IMR-90 (cell line): ENCODE measurements around the gene PRXL2B. TPM values are rescaled to one million over a fixed set of nuclear protein-coding genes. Genes with fewer than 3 reads are reported as not detected.

Experiments
- ATAC-seq: fragments of 200-7000 bp; cut with Tn5 transposase; 2 replicates; pipeline ENCODE4 v1.9.1; 2020; ENCODE audit warnings: low read depth, mild to moderate bottlenecking, moderate library complexity
- BruUV-seq: library from RNA; stranded (reverse); fragments of 400-500 nt; replicated peaks from 2 replicates; lab custom pipeline; 2021; lab: Mats Ljungman, UMichigan
- CTCF ChIA-PET: fragments of 300-600 bp; formaldehyde crosslinking; extraction: SDS; loops from one replicate; lab custom pipeline; 2021; ENCODE audit warnings: antibody characterized with exemption; lab: Yijun Ruan, JAX
- POLR2A ChIA-PET: fragments of 300-600 bp; sonication (Branson Sonifier 250); formaldehyde crosslinking; loops from one replicate; lab custom pipeline; 2022; ENCODE audit warnings: antibody characterized with exemption; ENCODE audit not compliant: unreplicated experiment; lab: Charles Lee
- DNase-seq: peaks from one replicate; pipeline ENCODE4 v3.0.0; 2013
- H2AFZ ChIP-seq: replicated peaks from 2 replicates; pipeline ENCODE3; 2013; ENCODE audit warnings: low read length, mild to moderate bottlenecking; ENCODE audit not compliant: poor library complexity
- H2AK5ac ChIP-seq: 2 replicates; pipeline ENCODE4 v1.6.1; 2013; ENCODE audit warnings: low read depth, low read length, inconsistent platforms
- H2AK9ac ChIP-seq: replicated peaks from 2 replicates; pipeline ENCODE3; 2013; ENCODE audit warnings: mild to moderate bottlenecking, low read depth, low read length, moderate library complexity; ENCODE audit not compliant: poor library complexity
- H2BK120ac ChIP-seq: 2 replicates; pipeline ENCODE4 v1.6.1; 2013; ENCODE audit warnings: low read depth, low read length, inconsistent platforms
- H2BK15ac ChIP-seq: 3 replicates; pipeline ENCODE4 v1.6.1; 2013; ENCODE audit warnings: low read depth, low read length, inconsistent platforms
- H2BK20ac ChIP-seq: 2 replicates; pipeline ENCODE4 v1.6.1; 2013; ENCODE audit warnings: low read depth, mild to moderate bottlenecking, inconsistent platforms, low read length, moderate library complexity
- H2BK5ac ChIP-seq: 2 replicates; pipeline ENCODE4 v1.6.1; 2013; ENCODE audit warnings: mild to moderate bottlenecking, low read depth, low read length, inconsistent platforms; ENCODE audit not compliant: poor library complexity, severe bottlenecking
- H3K14ac ChIP-seq: replicated peaks from 2 replicates; pipeline ENCODE4 v1.6.1; 2013; ENCODE audit warnings: low read depth, low read length, inconsistent platforms
- H3K18ac ChIP-seq: 2 replicates; pipeline ENCODE4 v1.6.1; 2013; ENCODE audit warnings: low read depth, low read length, control low read depth
- H3K23ac ChIP-seq: 2 replicates; pipeline ENCODE4 v1.6.1; 2013; ENCODE audit warnings: low read depth, low read length, inconsistent platforms
- H3K27ac ChIP-seq: 2 replicates; pipeline ENCODE4 v1.5.1; 2013; ENCODE audit warnings: mild to moderate bottlenecking, control low read depth, low read length; ENCODE audit not compliant: insufficient read depth
- H3K27me3 ChIP-seq: 2 replicates; pipeline ENCODE4 v1.6.1; 2013; ENCODE audit warnings: low read length; ENCODE audit not compliant: control insufficient read depth, insufficient read depth
- H3K36me3 ChIP-seq: 2 replicates; pipeline ENCODE4 v1.6.1; 2013; ENCODE audit warnings: low read length, mixed read lengths; ENCODE audit not compliant: control insufficient read depth, insufficient read depth
- H3K4ac ChIP-seq: 2 replicates; pipeline ENCODE4 v1.6.1; 2013; ENCODE audit warnings: low read depth, low read length, inconsistent platforms
- H3K4me1 ChIP-seq: 2 replicates; pipeline ENCODE4 v1.6.1; 2013; ENCODE audit warnings: low read length, mixed read lengths; ENCODE audit not compliant: control insufficient read depth, insufficient read depth
- H3K4me2 ChIP-seq: 2 replicates; pipeline ENCODE4 v1.6.1; 2013; ENCODE audit warnings: low read depth, mild to moderate bottlenecking, control low read depth, low read length, moderate library complexity
- H3K4me3 ChIP-seq: 2 replicates; pipeline ENCODE4 v1.5.1; 2013; ENCODE audit warnings: low read depth, mild to moderate bottlenecking, control low read depth, low read length, moderate library complexity; ENCODE audit not compliant: insufficient read depth
- H3K56ac ChIP-seq: 2 replicates; pipeline ENCODE4 v1.6.1; 2013; ENCODE audit warnings: low read length, inconsistent platforms; ENCODE audit not compliant: insufficient read depth; ENCODE audit errors: extremely low read depth
- H3K79me1 ChIP-seq, 2 experiments: 2 replicates each; pipeline ENCODE4 v1.6.1; 2013; ENCODE audit warnings: low read length in 2 of 2, inconsistent platforms in 1 of 2, low read depth in 1 of 2
- H3K9ac ChIP-seq: 2 replicates; pipeline ENCODE4 v1.6.1; 2013; ENCODE audit warnings: low read depth, low read length, control low read depth
- H3K9me1 ChIP-seq: 2 replicates; pipeline ENCODE4 v1.6.1; 2013; ENCODE audit warnings: low read length, inconsistent platforms; ENCODE audit not compliant: insufficient read depth
- H3K9me3 ChIP-seq: 2 replicates; pipeline ENCODE4 v1.6.1; 2013; ENCODE audit warnings: low read length; ENCODE audit not compliant: control insufficient read depth, insufficient read depth
- H4K20me1 ChIP-seq: 2 replicates; pipeline ENCODE4 v1.6.1; 2013; ENCODE audit warnings: low read length, inconsistent platforms; ENCODE audit not compliant: insufficient read depth
- H4K5ac ChIP-seq: 2 replicates; pipeline ENCODE4 v1.6.1; 2013; ENCODE audit warnings: mild to moderate bottlenecking, low read depth, low read length, control low read depth
- H4K8ac ChIP-seq, 2 experiments: 2 replicates each; pipeline ENCODE4 v1.6.1; 2013; ENCODE audit warnings: low read depth in 2 of 2, low read length in 2 of 2, control low read depth in 1 of 2, inconsistent platforms in 1 of 2
- H4K91ac ChIP-seq: 2 replicates; pipeline ENCODE4 v1.6.1; 2013; ENCODE audit warnings: low read depth, low read length, inconsistent platforms; ENCODE audit not compliant: insufficient read depth
- WGBS, 2 experiments: methylation state at CpG; one replicate each; pipeline versions ENCODE4 v1.1.5 to v1.1.7; 2013; ENCODE audit warnings: missing lambda C conversion rate in 2 of 2; ENCODE audit not compliant: insufficient read length in 1 of 2; ENCODE audit errors: extremely low coverage in 2 of 2; 5-methylcytosine and 5-hydroxymethylcytosine counted together
- dilution Hi-C: fragments of 300-500 bp; cut with HindIII; formaldehyde crosslinking; loops from one replicate; pipeline ENCODE4 v1.14.3; 2018; ENCODE audit warnings: low sequenced_read_pairs; ENCODE audit not compliant: unreplicated experiment
- in situ Hi-C: fragments of 300-500 bp; cut with MboI; formaldehyde crosslinking; loops from 3 replicates; pipeline ENCODE4 v1.14.3; 2019; ENCODE audit warnings: low sequenced_read_pairs, inconsistent platforms, mixed read lengths
- intact Hi-C: fragments of 100-400 bp; cut with micrococcal nuclease; formaldehyde crosslinking; loops from 2 replicates; pipeline ENCODE4 v1.10.0; 2022
- polyA plus RNA-seq, 3 experiments: library from polyadenylated mRNA; depleted of rRNA; stranded (reverse); fragments of >200 nt; gene quantifications; 2 replicates each; pipeline ENCODE4 v1.2.3, GENCODE V29; 2012; ENCODE audit warnings: low replicate concordance in 1 of 3
- total RNA-seq: library from RNA; depleted of rRNA; stranded (reverse); fragments of >200 nt; gene quantifications from 2 replicates; pipeline ENCODE4 v1.2.3, GENCODE V29; 2012
- TF ChIP-seq, protein P1 (sequence below): fragments of 150-350 bp; IDR thresholded peaks from 2 replicates; pipeline ENCODE4 v1.6.1; 2017; ENCODE audit warnings: mild to moderate bottlenecking, antibody characterized with exemption, low read length, low read depth

PRXL2B gene
- total and polyA plus RNA-seq, 2 of the 4 experiments (the other 2 are of a cell fraction), result 10.9 to 22.3 TPM

DNA sequence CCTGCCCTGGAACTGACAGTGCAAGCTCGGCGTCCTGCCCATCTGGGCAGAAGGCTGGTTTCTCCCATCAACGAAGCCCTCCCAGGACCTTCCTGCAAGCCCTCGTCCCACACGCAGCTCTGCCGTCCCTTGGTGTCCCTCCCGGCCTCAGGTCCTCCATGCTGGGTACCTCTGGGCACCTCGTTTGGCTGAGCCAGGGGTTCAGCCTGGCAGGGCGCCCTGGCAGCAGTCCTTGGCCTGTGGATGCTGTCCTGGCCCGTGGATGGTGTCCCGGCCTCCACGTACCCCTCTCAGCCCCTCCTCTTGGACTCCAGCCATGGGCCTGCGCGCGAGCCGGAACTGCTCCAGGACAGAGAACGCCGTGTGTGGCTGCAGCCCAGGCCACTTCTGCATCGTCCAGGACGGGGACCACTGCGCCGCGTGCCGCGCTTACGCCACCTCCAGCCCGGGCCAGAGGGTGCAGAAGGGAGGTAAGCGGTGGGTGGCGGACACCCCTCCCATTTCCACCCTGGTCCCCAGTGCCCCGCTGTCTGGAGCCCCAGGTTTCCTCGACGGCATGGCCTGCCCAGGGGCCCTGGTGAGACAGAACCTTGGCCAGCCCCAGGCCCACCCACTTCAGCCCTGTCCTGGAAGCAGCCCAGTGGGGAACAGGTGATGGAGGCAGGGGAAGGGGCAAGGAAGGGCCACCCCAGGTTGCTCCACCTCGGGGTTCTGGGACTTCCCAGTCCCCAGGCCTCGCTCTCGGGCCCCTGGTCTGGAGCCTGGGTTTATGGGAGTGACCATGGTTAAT is 26.9 kb upstream of the PRXL2B start:
- no peak overlapping the region for H2AK5ac ChIP-seq
- H4K20me1 ChIP-seq, result no peaks in the 10 kb centered on the region
- no peak overlapping the region for H2AFZ ChIP-seq
- no peak overlapping the region for H2AK9ac ChIP-seq
- POLR2A ChIA-PET, result no interaction called here
- H2BK5ac ChIP-seq, result no peak overlapping the region
- H4K5ac ChIP-seq, result no peak overlapping the region
- BruUV-seq, result no TSS peak
- no peak overlapping the region for H2BK15ac ChIP-seq
- TF ChIP-seq, protein P1, sequence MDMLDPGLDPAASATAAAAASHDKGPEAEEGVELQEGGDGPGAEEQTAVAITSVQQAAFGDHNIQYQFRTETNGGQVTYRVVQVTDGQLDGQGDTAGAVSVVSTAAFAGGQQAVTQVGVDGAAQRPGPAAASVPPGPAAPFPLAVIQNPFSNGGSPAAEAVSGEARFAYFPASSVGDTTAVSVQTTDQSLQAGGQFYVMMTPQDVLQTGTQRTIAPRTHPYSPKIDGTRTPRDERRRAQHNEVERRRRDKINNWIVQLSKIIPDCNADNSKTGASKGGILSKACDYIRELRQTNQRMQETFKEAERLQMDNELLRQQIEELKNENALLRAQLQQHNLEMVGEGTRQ, result no peak
- dilution Hi-C loops, result no loop called here
- no peak overlapping the region for H3K4me2 ChIP-seq
- no peaks in the 10 kb centered on the region for H3K9me3 ChIP-seq
- no peak overlapping the region for H3K4ac ChIP-seq
- DNase-seq (no peak), ATAC-seq (no peak)
- H3K27ac ChIP-seq, result no peak overlapping the region
- no peaks in the 10 kb centered on the region for H3K4me1 ChIP-seq
- H3K79me1 ChIP-seq, result no peaks in the 10 kb centered on the region
- H3K4me3 ChIP-seq, result no peak overlapping the region
- 70% methylated on average over 7 of the region's 35 CpGs; no CpG with 5 or more reads in 1 of the 2 experiments for WGBS, 2 experiments
- H3K36me3 ChIP-seq, result no peaks in the 10 kb centered on the region
- no peak overlapping the region for H3K18ac ChIP-seq
- peaks cover 3% of the 10 kb centered on the region; the same call in 1 of the 2 replicates for H3K27me3 ChIP-seq
- CTCF ChIA-PET, result no interaction called here
- intact Hi-C loops, result no loop called here
- no peak overlapping the region for H3K56ac ChIP-seq
- no peaks in the 10 kb centered on the region for H3K9me1 ChIP-seq
- H3K9ac ChIP-seq, result no peak overlapping the region
- no peak overlapping the region for H2BK20ac ChIP-seq
- in situ Hi-C loops, result no loop called here
- no peak overlapping the region for H3K23ac ChIP-seq
- no peak overlapping the region for H2BK120ac ChIP-seq
- H4K91ac ChIP-seq, result no peak overlapping the region
- no peak overlapping the region for H4K8ac ChIP-seq
- no peak overlapping the region for H3K14ac ChIP-seq
